ENCODE results near the gene MIB1.
"Not testable (repeated sequence)": the region's sequence is repeated elsewhere in the genome, so short reads cannot be mapped to it uniquely, and the experiment has no call there.

Gene MIB1

GRCh38 chr18:21777814-21778213 is 37.2 kb downstream of the MIB1 start:
- Histone ChIP-seq H4K5ac (ENCODE audit: low read length) (no peak overlapping the region), H3K56ac (ENCODE audit: low read length) (no peak overlapping the region), H3K4me3 (ENCODE audit: low read length) (no peak overlapping the region), H2BK120ac (ENCODE audit: low read depth, low read length) (no peak overlapping the region), H2BK5ac (ENCODE audit: low read length) (no peak overlapping the region), H2AK5ac (ENCODE audit: low read length) (no peak overlapping the region), H3K27me3 (ENCODE audit: insufficient read depth, low read length, poor library complexity) (no peaks in the 10 kb centered on the region), H3K23ac (ENCODE audit: low read length) (no peak overlapping the region), H3K36me3 (ENCODE audit: control insufficient read depth, insufficient read depth, low read length) (peaks cover 2% of the 10 kb centered on the region), H3K79me1 (ENCODE audit: low read length) (no peaks in the 10 kb centered on the region), H3K4me1 (ENCODE audit: control insufficient read depth, low read depth, low read length) (no peaks in the 10 kb centered on the region), H4K8ac (ENCODE audit: low read depth, low read length) (no peak overlapping the region), H3K9ac (ENCODE audit: low read length) (no peak overlapping the region), H3K4me2 (ENCODE audit: low read length) (no peak overlapping the region), H3K79me2 (ENCODE audit: control insufficient read depth, insufficient read depth, low read length) (no peaks in the 10 kb centered on the region), H2BK15ac (replicated peaks; ENCODE audit: low read depth) (no peak overlapping the region), H3K4ac (ENCODE audit: low read depth, low read length) (no peak overlapping the region), H3K27ac (ENCODE audit: low read depth, low read length) (no peak overlapping the region), H3K18ac (ENCODE audit: low read length) (no peak overlapping the region)
- DNase-seq, result no peak
- no CpG with 5 or more reads among the region's 2 CpGs for WGBS (ENCODE audit: extremely low coverage, insufficient coverage, low lambda C conversion rate)

DNA sequence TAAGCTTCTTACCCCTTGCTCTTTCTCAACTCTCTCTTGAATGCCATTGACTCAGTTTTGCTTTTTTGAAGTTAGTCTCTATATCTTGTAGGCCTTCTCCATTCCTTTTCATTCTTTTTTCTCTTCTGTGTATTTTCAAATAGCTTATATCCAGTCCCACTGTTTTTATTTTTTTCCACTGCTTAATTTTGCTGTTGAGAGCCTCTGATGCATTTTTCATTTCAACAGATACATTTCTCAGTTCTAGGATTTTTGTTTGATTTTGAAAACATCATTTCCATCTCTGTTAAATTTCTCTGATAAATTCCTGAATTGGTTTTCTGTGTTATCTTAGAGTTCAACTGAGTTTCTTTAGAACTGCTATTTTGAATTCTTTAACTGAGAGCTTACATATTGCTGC is 45.9 kb downstream of the MIB1 start:
- H3K36me3 ChIP-seq (ENCODE audit: control insufficient read depth, insufficient read depth, low read length), result no peaks in the 10 kb centered on the region
- H3K4me2 ChIP-seq (ENCODE audit: low read length), result no peak overlapping the region
- H3K4ac ChIP-seq (ENCODE audit: low read depth, low read length), result no peak overlapping the region

GRCh38 chr18:21796089-21796488 is 55.5 kb downstream of the MIB1 start:
- H2BK5ac ChIP-seq (ENCODE audit: low read length); H4K8ac ChIP-seq (ENCODE audit: low read depth, low read length); H2AK5ac ChIP-seq (ENCODE audit: low read length); H3K36me3 ChIP-seq (ENCODE audit: control insufficient read depth, insufficient read depth, low read length); H2BK15ac ChIP-seq (replicated peaks; ENCODE audit: low read depth); H3K4me2 ChIP-seq (ENCODE audit: low read length); H4K5ac ChIP-seq (ENCODE audit: low read length); H3K27me3 ChIP-seq (ENCODE audit: insufficient read depth, low read length, poor library complexity); H3K4me3 ChIP-seq (ENCODE audit: low read length); H3K79me2 ChIP-seq (ENCODE audit: control insufficient read depth, insufficient read depth, low read length); H3K56ac ChIP-seq (ENCODE audit: low read length); H2BK120ac ChIP-seq (ENCODE audit: low read depth, low read length); H3K4me1 ChIP-seq (ENCODE audit: control insufficient read depth, low read depth, low read length); H3K18ac ChIP-seq (ENCODE audit: low read length); H3K79me1 ChIP-seq (ENCODE audit: low read length); DNase-seq; H3K4ac ChIP-seq (ENCODE audit: low read depth, low read length); H3K9ac ChIP-seq (ENCODE audit: low read length); H3K23ac ChIP-seq (ENCODE audit: low read length); H3K27ac ChIP-seq (ENCODE audit: low read depth, low read length): not testable (repeated sequence)
- WGBS (ENCODE audit: extremely low coverage, insufficient coverage, low lambda C conversion rate), result no CpG with 5 or more reads among the region's 2 CpGs

More for the DNA sequence above, 45.9 kb downstream of the MIB1 start:
- no peak overlapping the region for H2BK120ac ChIP-seq (ENCODE audit: low read depth, low read length)
- no peaks in the 10 kb centered on the region for H3K4me1 ChIP-seq (ENCODE audit: control insufficient read depth, low read depth, low read length)
- H3K23ac ChIP-seq (ENCODE audit: low read length), result no peak overlapping the region
- no peak overlapping the region for H2BK5ac ChIP-seq (ENCODE audit: low read length)
- no peak overlapping the region for H3K27ac ChIP-seq (ENCODE audit: low read depth, low read length)
- DNase-seq, result no peak
- no peak overlapping the region for H3K4me3 ChIP-seq (ENCODE audit: low read length)
- H3K56ac ChIP-seq (ENCODE audit: low read length), result no peak overlapping the region
- no peak overlapping the region for H4K5ac ChIP-seq (ENCODE audit: low read length)
- H3K18ac ChIP-seq (ENCODE audit: low read length), result no peak overlapping the region
- no peak overlapping the region for H3K9ac ChIP-seq (ENCODE audit: low read length)
- no peak overlapping the region for H2BK15ac ChIP-seq (replicated peaks; ENCODE audit: low read depth)
- no peak overlapping the region for H2AK5ac ChIP-seq (ENCODE audit: low read length)
- no peaks in the 10 kb centered on the region for H3K79me2 ChIP-seq (ENCODE audit: control insufficient read depth, insufficient read depth, low read length)
- H3K27me3 ChIP-seq (ENCODE audit: insufficient read depth, low read length, poor library complexity), result no peaks in the 10 kb centered on the region
- peaks cover 4% of the 10 kb centered on the region for H3K79me1 ChIP-seq (ENCODE audit: low read length)
- H4K8ac ChIP-seq (ENCODE audit: low read depth, low read length), result no peak overlapping the region

GRCh38 chr18:21798126-21798525 is 57.5 kb downstream of the MIB1 start:
- H3K4me3 ChIP-seq (ENCODE audit: low read length), result no peak overlapping the region
- no peaks in the 10 kb centered on the region for H3K4me1 ChIP-seq (ENCODE audit: control insufficient read depth, low read depth, low read length)
- peak overlapping the region; percentile 28 for H4K8ac ChIP-seq (ENCODE audit: low read depth, low read length)
- no peak overlapping the region for H3K18ac ChIP-seq (ENCODE audit: low read length)
- H2BK15ac ChIP-seq (replicated peaks; ENCODE audit: low read depth), result no peak overlapping the region
- no peak overlapping the region for H4K5ac ChIP-seq (ENCODE audit: low read length)
- no peak overlapping the region for H2AK5ac ChIP-seq (ENCODE audit: low read length)
- H3K79me1 ChIP-seq (ENCODE audit: low read length), result no peaks in the 10 kb centered on the region
- H3K36me3 ChIP-seq (ENCODE audit: control insufficient read depth, insufficient read depth, low read length), result no peaks in the 10 kb centered on the region
- no peak for DNase-seq
- H2BK120ac ChIP-seq (ENCODE audit: low read depth, low read length), result no peak overlapping the region
- no peaks in the 10 kb centered on the region for H3K27me3 ChIP-seq (ENCODE audit: insufficient read depth, low read length, poor library complexity)
- no peak overlapping the region for H2BK5ac ChIP-seq (ENCODE audit: low read length)
- H3K56ac ChIP-seq (ENCODE audit: low read length), result no peak overlapping the region
- no peak overlapping the region for H3K4me2 ChIP-seq (ENCODE audit: low read length)
- no peak overlapping the region for H3K4ac ChIP-seq (ENCODE audit: low read depth, low read length)
- no peak overlapping the region for H3K27ac ChIP-seq (ENCODE audit: low read depth, low read length)
- no peak overlapping the region for H3K23ac ChIP-seq (ENCODE audit: low read length)
- no peaks in the 10 kb centered on the region for H3K79me2 ChIP-seq (ENCODE audit: control insufficient read depth, insufficient read depth, low read length)
- no peak overlapping the region for H3K9ac ChIP-seq (ENCODE audit: low read length)

GRCh38 chr18:21799721-21800120 is 59.1 kb downstream of the MIB1 start:
- H4K5ac ChIP-seq (ENCODE audit: low read length), result no peak overlapping the region
- H3K36me3 ChIP-seq (ENCODE audit: control insufficient read depth, insufficient read depth, low read length), result no peaks in the 10 kb centered on the region
- DNase-seq, result no peak

GRCh38 chr18:21803495-21803894 is 62.9 kb downstream of the MIB1 start:
- Histone ChIP-seq H2BK5ac (ENCODE audit: low read length) (no peak overlapping the region), H3K9ac (ENCODE audit: low read length) (no peak overlapping the region), H3K18ac (ENCODE audit: low read length) (no peak overlapping the region), H3K27me3 (ENCODE audit: insufficient read depth, low read length, poor library complexity) (no peaks in the 10 kb centered on the region), H3K36me3 (ENCODE audit: control insufficient read depth, insufficient read depth, low read length) (no peaks in the 10 kb centered on the region), H3K56ac (ENCODE audit: low read length) (no peak overlapping the region), H3K79me2 (ENCODE audit: control insufficient read depth, insufficient read depth, low read length) (no peaks in the 10 kb centered on the region), H3K4me1 (ENCODE audit: control insufficient read depth, low read depth, low read length) (no peaks in the 10 kb centered on the region), H3K4me2 (ENCODE audit: low read length) (no peak overlapping the region), H3K79me1 (ENCODE audit: low read length) (no peaks in the 10 kb centered on the region), H2BK15ac (replicated peaks; ENCODE audit: low read depth) (no peak overlapping the region), H3K23ac (ENCODE audit: low read length) (no peak overlapping the region), H4K5ac (ENCODE audit: low read length) (no peak overlapping the region), H3K27ac (ENCODE audit: low read depth, low read length) (no peak overlapping the region), H3K4ac (ENCODE audit: low read depth, low read length) (no peak overlapping the region), H2AK5ac (ENCODE audit: low read length) (no peak overlapping the region), H3K4me3 (ENCODE audit: low read length) (no peak overlapping the region), H2BK120ac (ENCODE audit: low read depth, low read length) (no peak overlapping the region), H4K8ac (ENCODE audit: low read depth, low read length) (no peak overlapping the region)
- WGBS (ENCODE audit: extremely low coverage, insufficient coverage, low lambda C conversion rate), result 100% methylated on average over 1 of the region's 3 CpGs
- no peak for DNase-seq

More at GRCh38 chr18:21799721-21800120, 59.1 kb downstream of the MIB1 start:
- Histone ChIP-seq H4K8ac (ENCODE audit: low read depth, low read length) (no peak overlapping the region), H3K4me2 (ENCODE audit: low read length) (no peak overlapping the region), H3K79me2 (ENCODE audit: control insufficient read depth, insufficient read depth, low read length) (no peaks in the 10 kb centered on the region), H3K23ac (ENCODE audit: low read length) (no peak overlapping the region), H3K56ac (ENCODE audit: low read length) (no peak overlapping the region), H3K18ac (ENCODE audit: low read length) (no peak overlapping the region), H3K4ac (ENCODE audit: low read depth, low read length) (no peak overlapping the region), H2BK5ac (ENCODE audit: low read length) (no peak overlapping the region), H3K4me3 (ENCODE audit: low read length) (no peak overlapping the region), H3K4me1 (ENCODE audit: control insufficient read depth, low read depth, low read length) (no peaks in the 10 kb centered on the region), H3K27ac (ENCODE audit: low read depth, low read length) (no peak overlapping the region), H2AK5ac (ENCODE audit: low read length) (no peak overlapping the region), H3K79me1 (ENCODE audit: low read length) (no peaks in the 10 kb centered on the region), H2BK120ac (ENCODE audit: low read depth, low read length) (no peak overlapping the region), H2BK15ac (replicated peaks; ENCODE audit: low read depth) (no peak overlapping the region), H3K27me3 (ENCODE audit: insufficient read depth, low read length, poor library complexity) (no peaks in the 10 kb centered on the region), H3K9ac (ENCODE audit: low read length) (no peak overlapping the region)
